NCI-H82 treated with DMSO at 0.1 percent for 48 hours (cell line): ENCODE data around the gene SPPL3.

Source experiments
- DNase-seq: peaks from one replicate; lab custom pipeline; 2025; ENCODE audit not compliant: unreplicated experiment; lab: John Stamatoyannopoulos, UW

Gene SPPL3

GRCh38 chr12:120790114-120790513 lies 114.0 kb downstream of the SPPL3 start:
- DNase-seq: no peak

GRCh38 chr12:120787889-120788288 lies 116.3 kb downstream of the SPPL3 start:
- no peak for DNase-seq

GRCh38 chr12:120784804-120785203 lies 119.4 kb downstream of the SPPL3 start:
- DNase-seq: no peak

- no peak for DNase-seq
These were observed 121.0 kb downstream of the SPPL3 start for GRCh38 chr12:120783197-120783596.

- DNase-seq: no peak
These were observed 128.2 kb downstream of the SPPL3 start for GRCh38 chr12:120775862-120776552.

- no peak for DNase-seq
These were observed 129.8 kb downstream of the SPPL3 start for GRCh38 chr12:120774169-120774916.

GRCh38 chr12:120771097-120771496 lies 133.1 kb downstream of the SPPL3 start:
- no peak for DNase-seq

- DNase-seq: no peak
These were observed 136.8 kb downstream of the SPPL3 start for GRCh38 chr12:120767071-120768024.

- no peak for DNase-seq
These were observed 137.6 kb downstream of the SPPL3 start for GRCh38 chr12:120766566-120766965.

- no peak for DNase-seq
These were observed 139.3 kb downstream of the SPPL3 start for GRCh38 chr12:120764816-120765215.

- no peak for DNase-seq
These were observed 140.9 kb downstream of the SPPL3 start for GRCh38 chr12:120763250-120763649.

GRCh38 chr12:120762086-120762485 lies 142.1 kb downstream of the SPPL3 start:
- no peak for DNase-seq

- no peak for DNase-seq
These were observed 142.6 kb downstream of the SPPL3 start for GRCh38 chr12:120761519-120761934.

GRCh38 chr12:120760349-120761254 lies 143.6 kb downstream of the SPPL3 start:
- no peak for DNase-seq

- no peak for DNase-seq
These were observed 144.4 kb downstream of the SPPL3 start for GRCh38 chr12:120759591-120760348.

GRCh38 chr12:120758798-120759590 lies 145.2 kb downstream of the SPPL3 start:
- DNase-seq: no peak

- no peak for DNase-seq
These were observed 146.2 kb downstream of the SPPL3 start for GRCh38 chr12:120757949-120758348.

- DNase-seq: no peak
These were observed 146.9 kb downstream of the SPPL3 start for GRCh38 chr12:120757226-120757742.

GRCh38 chr12:120755269-120755668 lies 148.9 kb downstream of the SPPL3 start:
- DNase-seq: no peak
